ENCODE results near the gene SRPK3. TPM values are rescaled to one million over a fixed set of nuclear protein-coding genes. Genes with fewer than 3 reads are reported as not detected.

The SRPK3 gene
- total and polyA plus RNA-seq, 2 donors (not counting 3 experiments of a cell fraction or from before 2014, with no cell fraction given), result 0.25 to 0.40 TPM

GRCh38 chrX:153807976-153808375, 27.1 kb downstream of the SRPK3 start:
- FAIRE-seq (no peak), DNase-seq (ENCODE audit: low read depth, low spot score) (no peak)
- Histone ChIP-seq H3K79me2 (ENCODE audit: control insufficient read depth, insufficient read depth, low read length) (no peaks in the 10 kb centered on the region), H3K9me1 (replicated peaks; ENCODE audit: control insufficient read depth, extremely low read depth, insufficient read depth, low read length) (no peaks in the 10 kb centered on the region), H3K27me3 (ENCODE audit: control insufficient read depth in 2 of 2, insufficient read depth in 2 of 2, low read length in 2 of 2) (no peaks in the 10 kb centered on the region), H3K36me3 (ENCODE audit: control insufficient read depth in 2 of 2, extremely low read depth in 1 of 2, insufficient read depth in 2 of 2, low read length in 2 of 2) (no peaks in the 10 kb centered on the region), H3K4me3 (replicated peaks in 1 of 3; ENCODE audit: insufficient read depth in 1 of 3, low read depth in 1 of 3, low read length in 3 of 3) (no peak overlapping the region), H3K27ac (ENCODE audit: insufficient read depth, low read depth, low read length) (no peak overlapping the region), H4K20me1 (replicated peaks; ENCODE audit: control insufficient read depth, extremely low read depth, insufficient read depth, low read length) (no peaks in the 10 kb centered on the region), H3K4me2 (ENCODE audit: insufficient read depth, low read length) (no peak overlapping the region), H3K9me3 (replicated peaks; ENCODE audit: control insufficient read depth, insufficient read depth, low read length) (no peaks in the 10 kb centered on the region), H3K9ac (replicated peaks; ENCODE audit: extremely low read depth, insufficient read depth, low read length) (no peak overlapping the region), H3K4me1 (ENCODE audit: control insufficient read depth, extremely low read depth, insufficient read depth, low read length) (no peaks in the 10 kb centered on the region), H2AFZ (ENCODE audit: low read depth, low read length) (no peak overlapping the region)
- intact Hi-C loops (cut with micrococcal nuclease), result no loop called here
- CTCF ChIA-PET, result no interaction called here
- no TSS peak for BruUV-seq (replicated peaks)
- POLR2A ChIA-PET, result no interaction called here
- dilution Hi-C loops (cut with MboI; ENCODE audit: extremely low pct_ligation_motif_present, low sequenced_read_pairs), result no loop called here
- no peak for TF ChIP-seq EZH2 (IDR thresholded peaks at IDR 0.05; ENCODE audit: borderline replicate concordance, low read depth, low read length, severe bottlenecking)
- no peak for TF ChIP-seq GATA2 (IDR thresholded peaks at IDR 0.05; ENCODE audit: insufficient read depth, insufficient read length, low read depth, low read length)
- no peak for TF ChIP-seq CTCF (IDR thresholded peaks at IDR 0.05; ENCODE audit: extremely low read depth in 1 of 2, insufficient read depth in 1 of 2, low read depth in 1 of 2, low read length in 2 of 2)
- TF ChIP-seq POLR2A (IDR thresholded peaks at IDR 0.05; ENCODE audit: low read depth, low read length), result no peak
- no peak for TF ChIP-seq MYC (IDR thresholded peaks at IDR 0.05; ENCODE audit: low read depth, low read length)
- no peak for TF ChIP-seq JUN (IDR thresholded peaks at IDR 0.05; ENCODE audit: borderline replicate concordance, insufficient read depth, insufficient read length, low read depth)
- TF ChIP-seq, protein P1, sequence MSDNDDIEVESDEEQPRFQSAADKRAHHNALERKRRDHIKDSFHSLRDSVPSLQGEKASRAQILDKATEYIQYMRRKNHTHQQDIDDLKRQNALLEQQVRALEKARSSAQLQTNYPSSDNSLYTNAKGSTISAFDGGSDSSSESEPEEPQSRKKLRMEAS (IDR thresholded peaks at IDR 0.05; ENCODE audit: insufficient read depth, insufficient read length), result no peak
- no peak for TF ChIP-seq FOS (IDR thresholded peaks at IDR 0.05; ENCODE audit: borderline replicate concordance, insufficient read depth, low read length)
- TF ChIP-seq POLR2AphosphoS5 (IDR thresholded peaks at IDR 0.05; ENCODE audit: insufficient read depth, low read depth, low read length), result no peak

All from endothelial cell of umbilical vein (primary cell).